GM21390 (cell line): ENCODE data around the gene RAB4A.

Experiments used
- ATAC-seq: cut with Tn5 transposase; IDR thresholded peaks from one replicate; pipeline ENCODE4 v1.9.1; 2021; ENCODE audit not compliant: unreplicated experiment

Gene RAB4A

DNA sequence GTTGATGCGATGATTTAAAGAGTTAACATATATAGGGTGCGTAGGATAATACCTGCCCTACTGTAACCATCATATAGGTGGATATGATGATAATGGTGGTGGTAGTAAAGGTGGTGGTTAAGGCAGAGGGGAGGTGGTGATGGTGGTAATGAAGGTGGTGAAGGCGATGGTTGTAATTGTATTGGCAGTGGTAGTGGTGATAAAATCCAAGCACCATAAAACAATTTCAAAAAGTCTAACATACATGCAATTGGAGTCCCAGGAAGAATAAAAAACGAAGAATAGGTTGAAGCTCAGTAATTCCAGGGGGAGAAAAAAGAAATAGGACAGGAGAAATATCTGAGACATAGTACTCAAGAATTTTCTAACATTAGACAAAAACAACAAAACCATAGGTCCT lies 27.3 kb upstream of the RAB4A start:
- no peak for ATAC-seq

DNA sequence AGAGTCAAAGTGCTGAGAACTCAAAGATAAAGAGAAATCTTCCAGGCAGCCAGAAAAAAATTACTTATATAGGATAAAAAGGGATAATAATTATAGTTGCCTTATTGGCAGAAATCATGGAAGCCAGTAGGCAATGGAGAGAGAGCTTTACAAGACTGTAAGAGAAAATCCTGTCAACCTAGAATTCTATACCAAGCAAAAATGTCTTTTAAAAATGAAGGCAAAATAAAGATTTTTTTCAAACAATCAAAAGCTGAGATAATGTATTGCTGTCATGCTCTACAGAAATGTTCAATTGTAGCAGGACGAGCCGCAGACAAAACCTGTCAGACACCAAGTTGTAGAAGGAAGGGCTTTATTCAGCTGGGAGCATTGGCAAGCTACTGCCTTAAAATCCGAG lies 26.8 kb upstream of the RAB4A start:
- ATAC-seq = no peak

GRCh38 chr1:229247871-229248270 lies 23.0 kb upstream of the RAB4A start:
- ATAC-seq = no peak

GRCh38 chr1:229248821-229249817 lies 21.8 kb upstream of the RAB4A start:
- ATAC-seq = no peak

GRCh38 chr1:229249854-229250644 lies 20.9 kb upstream of the RAB4A start:
- no peak for ATAC-seq

- ATAC-seq = no peak
These were observed 19.7 kb upstream of the RAB4A start for GRCh38 chr1:229251185-229251584.

- ATAC-seq = no peak
These were observed 18.5 kb upstream of the RAB4A start for GRCh38 chr1:229252228-229252984.

GRCh38 chr1:229253151-229253974 lies 17.5 kb upstream of the RAB4A start:
- ATAC-seq = no peak

GRCh38 chr1:229254910-229255541 lies 15.9 kb upstream of the RAB4A start:
- no peak for ATAC-seq

DNA sequence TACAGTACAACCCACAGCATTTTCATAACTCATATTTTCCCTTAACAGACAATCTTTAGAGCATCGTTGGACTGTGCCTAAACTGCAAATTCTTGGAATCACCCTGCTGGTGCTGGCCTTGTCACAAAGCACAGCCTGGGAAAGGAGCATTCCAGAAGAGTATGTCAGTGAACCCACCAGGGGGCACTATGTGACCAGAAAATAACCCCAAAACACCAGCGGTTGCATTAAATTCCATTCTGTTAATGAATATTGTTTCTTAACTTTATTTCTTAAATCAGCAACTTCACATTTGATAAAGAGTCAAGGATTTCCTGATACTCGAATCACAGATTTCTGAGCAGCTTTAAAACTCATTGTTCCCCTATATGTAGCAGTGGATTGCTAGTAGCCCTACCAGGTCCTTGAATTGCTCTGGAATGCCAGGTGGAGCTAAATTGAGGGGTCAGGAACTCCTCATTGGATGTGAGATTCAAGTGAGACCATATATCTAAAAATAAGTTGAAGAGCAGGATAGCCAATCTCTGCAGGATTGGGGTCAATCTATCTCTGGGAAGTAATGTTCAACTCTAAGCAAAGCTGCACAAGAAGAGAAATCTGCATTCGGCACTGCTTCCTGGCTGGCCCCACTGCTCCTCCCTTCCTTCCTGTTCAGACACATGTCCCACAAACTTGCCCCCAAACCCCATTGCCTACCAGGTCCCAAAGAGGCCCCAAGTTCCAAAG lies 12.7 kb upstream of the RAB4A start:
- ATAC-seq = no peak

DNA sequence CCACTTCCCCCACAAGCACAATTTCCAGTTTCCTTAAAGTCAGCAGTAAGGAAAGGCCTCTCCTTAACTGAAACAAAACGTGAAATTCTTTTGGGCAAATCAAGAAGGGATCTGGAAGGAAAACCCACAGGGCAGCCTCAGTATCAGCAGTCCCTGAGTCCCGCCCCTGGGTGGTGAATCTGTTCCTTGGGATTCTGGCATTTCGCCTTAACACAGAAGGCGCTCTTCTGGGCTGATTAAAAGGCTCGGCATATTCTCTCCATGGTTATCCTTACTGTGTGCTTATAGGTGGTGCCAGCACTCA lies 12.2 kb upstream of the RAB4A start:
- no peak for ATAC-seq

DNA sequence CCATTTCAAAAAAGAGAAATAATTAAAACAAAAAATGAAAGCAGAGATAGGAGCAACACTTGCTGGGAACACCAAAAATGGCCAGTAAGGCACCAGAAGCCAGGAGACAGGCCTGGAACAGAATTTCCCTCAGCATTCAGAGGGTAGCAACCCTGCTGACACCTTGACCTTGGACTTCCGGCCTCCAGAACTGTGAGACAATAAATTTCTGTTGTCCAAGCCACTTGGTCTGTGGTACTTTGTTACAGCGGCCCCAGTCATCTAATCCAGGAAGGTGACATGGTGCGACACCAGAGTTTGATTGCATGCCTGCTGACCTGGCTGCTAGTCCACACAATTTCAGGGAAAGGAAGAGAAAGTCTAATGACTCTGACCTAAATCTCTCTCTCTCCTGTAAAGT lies 10.6 kb upstream of the RAB4A start:
- no peak for ATAC-seq

DNA sequence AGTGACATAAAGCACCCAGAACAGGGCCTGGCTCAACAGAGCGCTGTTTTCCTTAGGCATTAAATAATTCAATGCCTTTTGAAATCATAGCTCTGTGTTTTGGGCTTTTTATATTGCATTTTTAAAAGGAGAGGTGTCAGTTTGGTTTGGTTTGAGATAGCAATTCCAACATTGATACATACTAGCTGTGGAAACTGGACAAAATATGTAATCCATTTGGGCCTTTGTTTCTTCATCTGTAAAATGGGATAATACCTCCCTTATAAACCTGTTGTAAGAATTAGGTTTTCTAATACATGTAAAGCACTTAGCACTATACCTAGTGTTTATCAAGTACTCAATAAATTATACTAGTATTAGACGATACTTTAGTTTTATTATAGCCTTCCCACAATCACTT lies 8.7 kb upstream of the RAB4A start:
- ATAC-seq = no peak

- ATAC-seq = no peak
These were observed 7.7 kb upstream of the RAB4A start for GRCh38 chr1:229263254-229263653.

- ATAC-seq = no peak
These were observed 6.8 kb upstream of the RAB4A start for GRCh38 chr1:229264068-229264467.

DNA sequence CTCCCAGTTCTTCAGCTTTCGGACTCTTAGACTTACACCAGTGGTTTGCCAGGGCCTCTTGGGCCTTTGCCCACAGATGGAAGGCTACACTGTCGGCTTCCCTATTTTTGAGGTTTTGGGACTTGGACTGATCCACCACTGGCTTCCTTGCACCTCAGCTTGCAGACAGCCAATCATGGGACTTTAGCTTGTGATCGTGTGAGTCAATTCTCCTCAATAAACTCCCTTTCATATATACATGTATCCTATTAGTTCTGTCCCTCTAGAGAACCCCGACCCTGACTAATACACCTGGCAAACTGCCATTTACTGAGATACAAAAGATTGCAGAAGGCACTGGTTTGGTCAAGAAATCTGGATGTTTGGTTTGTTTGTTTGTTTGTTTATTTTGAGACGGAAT lies 6.4 kb upstream of the RAB4A start:
- ATAC-seq = no peak

DNA sequence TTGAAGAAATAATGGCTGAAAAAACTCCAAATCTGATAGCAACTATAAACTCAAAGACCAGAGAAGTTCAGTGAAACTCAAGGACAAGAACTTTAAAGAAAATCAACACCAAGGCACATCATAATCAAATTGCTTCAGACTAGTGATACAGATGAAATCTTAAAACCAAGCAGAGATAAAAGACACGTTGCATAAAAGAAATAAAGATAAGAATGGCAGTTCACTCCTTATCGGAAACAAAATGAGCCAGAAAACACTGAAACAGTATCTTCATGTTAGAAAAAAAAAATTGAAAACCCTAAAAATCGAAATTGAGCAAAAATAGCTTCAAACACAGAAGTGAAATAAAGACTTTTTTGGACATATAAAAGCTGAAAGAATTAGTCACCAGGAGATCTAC lies 4.6 kb upstream of the RAB4A start:
- no peak for ATAC-seq

GRCh38 chr1:229266832-229267500 lies 3.9 kb upstream of the RAB4A start:
- no peak for ATAC-seq

DNA sequence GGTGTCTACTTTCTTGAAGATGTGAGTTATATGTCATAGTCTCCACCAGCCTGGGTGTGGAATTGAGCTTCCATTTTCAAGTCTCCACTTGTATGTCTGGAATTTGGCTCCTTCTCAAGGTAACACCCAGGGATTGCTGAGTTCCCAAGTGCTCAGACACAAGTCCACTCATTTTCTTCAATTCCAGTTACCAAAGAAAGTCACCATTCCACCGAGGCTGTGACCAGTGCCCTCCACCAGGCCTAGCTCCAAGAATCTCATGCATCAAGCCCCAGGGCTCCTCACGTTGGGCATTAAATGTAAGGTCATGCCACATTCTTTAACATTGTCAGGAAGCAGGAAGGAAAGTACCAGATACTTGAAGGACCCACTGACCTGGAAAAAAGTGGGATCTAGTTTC lies 2.4 kb upstream of the RAB4A start:
- ATAC-seq = no peak
